NOMO-1 treated with DMSO at 0.1 percent for 48 hours (cell line): Measurements from ENCODE around the gene TXNRD1.
"Not testable (repeated sequence)": the region's sequence is repeated elsewhere in the genome, so short reads cannot be mapped to it uniquely, and the experiment has no call there.

Experiments used
- DNase-seq: peaks from one replicate; lab custom pipeline; 2025; ENCODE audit not compliant: unreplicated experiment; lab: John Stamatoyannopoulos, UW

TXNRD1 gene

GRCh38 chr12:104215638-104216297, at the start of gene TXNRD1:
TXNRD1 (plus strand) TSS chr12:104215779; CDS start chr12:104215803, 24 bp downstream.
- DNase-seq: peak; percentile 82

GRCh38 chr12:104165801-104166200, 49.8 kb upstream of the TXNRD1 start:
- no peak for DNase-seq

DNA sequence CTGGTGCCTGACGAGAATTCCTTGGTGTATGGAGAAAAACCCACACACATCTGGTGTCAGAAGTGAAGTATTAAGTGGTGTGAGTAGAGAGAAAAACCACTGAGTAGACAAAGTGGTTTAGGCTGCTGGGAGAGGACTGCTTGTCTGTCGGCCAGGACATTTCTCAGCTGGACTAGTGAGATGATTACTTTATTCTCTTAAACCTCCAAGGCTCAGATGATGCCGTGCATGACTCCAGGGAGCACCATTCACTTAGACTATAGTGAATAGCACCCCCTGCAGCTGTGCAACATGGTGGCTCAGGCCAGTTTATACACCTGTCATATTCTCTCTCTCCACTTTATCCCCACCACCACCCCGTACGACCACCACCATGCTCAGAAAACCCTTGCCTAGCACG, 49.1 kb upstream of the TXNRD1 start:
- no peak for DNase-seq

GRCh38 chr12:104167519-104168458, 47.8 kb upstream of the TXNRD1 start:
- DNase-seq: no peak

DNA sequence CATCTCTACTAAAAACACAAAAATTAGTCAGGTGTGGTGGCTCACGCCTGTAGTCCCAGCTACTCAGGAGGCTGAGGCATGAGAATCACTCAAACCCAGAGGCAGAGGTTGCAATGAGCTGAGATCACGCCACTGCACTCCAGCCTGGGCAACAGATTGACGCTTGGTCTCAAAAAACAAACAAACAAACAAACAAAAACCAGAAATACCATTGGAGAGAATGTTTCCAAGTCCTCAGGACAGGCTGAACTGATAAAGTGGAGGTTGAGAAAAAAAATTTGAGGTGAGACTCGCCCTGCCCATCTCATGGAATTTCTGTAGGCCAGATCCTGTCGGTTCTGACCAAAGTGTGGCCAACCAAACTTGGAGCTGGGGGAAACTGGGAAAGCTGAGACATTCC, 47.0 kb upstream of the TXNRD1 start:
- DNase-seq: no peak

- no peak for DNase-seq
Measured at GRCh38 chr12:104171785-104172569, 43.6 kb upstream of the TXNRD1 start.

- no peak for DNase-seq
Measured at GRCh38 chr12:104172570-104172947, 43.0 kb upstream of the TXNRD1 start.

GRCh38 chr12:104173804-104174203, 41.8 kb upstream of the TXNRD1 start:
- DNase-seq: not testable (repeated sequence)

GRCh38 chr12:104175726-104176247, 39.8 kb upstream of the TXNRD1 start:
- peak; percentile 44 for DNase-seq

GRCh38 chr12:104177336-104177662, 38.3 kb upstream of the TXNRD1 start:
- no peak for DNase-seq

GRCh38 chr12:104177663-104178501, 37.7 kb upstream of the TXNRD1 start:
- DNase-seq: peak; percentile 89

GRCh38 chr12:104180374-104180773, 35.2 kb upstream of the TXNRD1 start:
- DNase-seq: no peak

DNA sequence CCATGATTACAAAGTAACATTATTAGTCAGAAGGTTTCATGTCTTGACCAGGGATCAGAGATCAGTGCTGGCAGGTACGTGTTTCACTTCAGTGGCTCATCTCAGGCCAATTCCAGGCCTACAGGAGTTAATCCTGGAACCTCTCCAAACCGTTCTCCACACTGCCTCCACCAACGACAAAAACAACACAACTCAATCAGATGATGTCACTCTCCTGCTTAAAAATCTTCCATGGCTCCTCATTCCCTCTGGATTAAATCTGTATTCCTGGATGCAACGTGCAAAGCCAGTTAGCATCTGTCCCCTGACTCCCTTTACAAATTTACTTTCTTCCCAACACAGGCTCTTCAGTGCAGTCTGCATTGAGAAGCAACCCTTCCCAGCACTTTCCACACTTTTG, 34.3 kb upstream of the TXNRD1 start:
- DNase-seq: no peak

DNA sequence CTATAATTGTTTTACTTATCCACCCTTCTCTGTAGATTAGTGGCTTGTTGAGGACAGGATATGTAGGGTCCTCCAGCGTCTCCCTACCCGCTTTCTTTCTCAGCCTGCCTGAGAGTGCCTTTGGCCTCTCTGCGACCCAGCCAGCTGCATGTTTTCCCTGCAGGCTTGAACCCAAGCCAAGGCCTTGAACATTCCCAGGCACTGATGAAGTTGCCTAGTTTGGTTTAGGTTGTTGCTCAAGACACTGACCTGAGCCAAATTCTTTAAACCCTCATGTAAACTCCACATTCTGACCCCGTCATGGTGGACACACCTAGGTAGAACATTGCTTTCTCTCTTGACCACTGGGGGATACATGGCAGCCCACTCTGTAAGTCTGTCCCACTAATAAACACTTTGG, 33.4 kb upstream of the TXNRD1 start:
- no peak for DNase-seq

- no peak for DNase-seq
Measured at GRCh38 chr12:104182621-104183378, 32.8 kb upstream of the TXNRD1 start.

DNA sequence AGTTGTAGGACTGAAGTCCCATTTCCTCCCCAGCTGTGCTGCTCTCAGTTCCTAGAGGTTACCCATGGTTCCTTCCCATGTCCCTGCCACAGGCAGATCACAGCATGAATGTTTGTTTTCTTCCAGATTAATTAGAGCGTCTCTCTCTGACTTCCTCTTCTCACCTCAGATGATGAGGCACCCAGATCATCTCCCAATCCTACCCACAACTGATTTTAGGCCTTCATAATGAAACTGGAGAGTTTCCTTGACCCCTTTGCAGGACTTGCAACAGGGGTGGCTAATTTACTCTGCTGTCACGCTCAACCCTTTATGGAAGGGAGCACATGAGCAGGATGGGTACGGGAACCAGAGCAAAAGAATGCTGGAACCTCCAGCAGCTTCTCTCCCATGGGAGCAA, 32.1 kb upstream of the TXNRD1 start:
- no peak for DNase-seq

- DNase-seq: no peak
Measured at GRCh38 chr12:104187446-104188155, 28.0 kb upstream of the TXNRD1 start.

GRCh38 chr12:104188534-104188933, 27.0 kb upstream of the TXNRD1 start:
- DNase-seq: no peak

DNA sequence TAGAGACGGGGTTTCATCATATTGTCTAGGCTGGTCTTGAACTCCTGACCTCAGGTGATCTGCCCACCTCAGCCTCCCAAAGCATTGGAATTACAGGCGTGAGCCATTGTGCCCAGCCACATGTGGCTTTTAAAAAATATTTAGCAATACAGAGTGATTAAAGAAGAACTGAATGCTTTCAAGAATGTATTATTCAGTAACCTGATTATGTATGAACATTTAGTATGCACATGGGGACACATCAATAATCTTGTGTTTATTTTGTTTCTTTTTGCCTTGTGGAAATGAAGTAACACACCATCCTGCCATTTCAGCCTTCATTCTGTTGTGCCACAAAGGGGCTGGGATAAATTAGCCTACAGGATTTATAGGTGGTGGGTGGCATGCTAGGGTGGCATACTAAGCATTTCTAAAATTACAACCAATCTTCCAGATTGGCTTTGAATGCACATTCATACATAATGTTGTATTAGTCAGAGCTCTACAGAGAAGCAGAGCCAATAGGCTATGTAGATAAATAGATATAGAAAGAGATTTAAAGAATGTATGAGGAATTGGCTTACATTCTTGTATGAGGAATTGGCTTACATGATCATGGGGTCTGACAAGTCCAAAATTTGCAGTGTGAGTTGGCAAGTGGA, 25.5 kb upstream of the TXNRD1 start:
- no peak for DNase-seq
